Thyroid gland (tissue), 4 donors: Measurements from ENCODE around the gene NXPE4. TPM values are rescaled to one million over a fixed set of nuclear protein-coding genes. Genes with fewer than 3 reads are reported as not detected.
"Not testable (repeated sequence)": the region's sequence is repeated elsewhere in the genome, so short reads cannot be mapped to it uniquely, and the experiment has no call there.

ENCODE experiments used
- DNase-seq, 2 donors: peaks; one replicate each; pipeline ENCODE4 v3.0.0-alpha.2; 2019
- H3K27ac ChIP-seq, 3 donors: fragments of 200-600 bp; sonication (generic); 1 replicate in 2 of 3; 2 replicates in 1 of 3; pipeline ENCODE4 v1.5.1; 2016 to 2019; ENCODE audit warnings: mild to moderate bottlenecking in 1 of 3, moderate library complexity in 1 of 3
- H3K27me3 ChIP-seq: fragments of 200-600 bp; sonication (generic); one replicate; pipeline ENCODE4 v1.5.1; 2019
- H3K36me3 ChIP-seq, 2 donors: fragments of 200-600 bp; sonication (generic); one replicate each; pipeline ENCODE4 v1.5.1; 2016 to 2019
- H3K4me1 ChIP-seq, 2 donors: fragments of 200-600 bp; sonication (generic); one replicate each; pipeline ENCODE4 v1.5.1; 2017 to 2019
- H3K4me3 ChIP-seq, 3 donors: fragments of 200-600 bp; sonication (generic); replicated peaks in 1 of 3; 1 replicate in 2 of 3; 2 replicates in 1 of 3; pipeline ENCODE4 v1.5.1; 2016; ENCODE audit warnings: mild to moderate bottlenecking in 1 of 3
- H3K9me3 ChIP-seq: fragments of 200-600 bp; sonication (generic); one replicate; pipeline ENCODE4 v1.5.1; 2017
- CTCF ChIP-seq, 6 experiments: fragments of 200-600 bp in 3 of 6; fragments of 450-650 bp in 3 of 6; sonication (generic) in 3 of 6; IDR thresholded peaks; one replicate each; pipeline ENCODE4 v1.5.1; 2016 to 2019; ENCODE audit warnings: antibody characterized with exemption in 6 of 6, mild to moderate bottlenecking in 2 of 6, inconsistent platforms in 1 of 6, moderate library complexity in 1 of 6
- POLR2A ChIP-seq, 2 donors: fragments of 450-650 bp; IDR thresholded peaks; one replicate each; pipeline ENCODE4 v1.6.1; 2017; ENCODE audit warnings: antibody characterized with exemption in 2 of 2, mild to moderate bottlenecking in 2 of 2, moderate library complexity in 1 of 2
- WGBS, 2 donors: methylation state at CpG; one replicate each; pipeline ENCODE4 v1.1.5; 2017; 5-methylcytosine and 5-hydroxymethylcytosine counted together
- intact Hi-C: fragments of 100-400 bp; cut with DNase I; formaldehyde crosslinking; loops from one replicate; pipeline ENCODE4 v1.15.1; 2023
- total RNA-seq, 4 donors: library from RNA; depleted of rRNA; stranded (reverse); fragments of >200 nt; gene quantifications; one replicate each; pipeline ENCODE4 v1.2.3, GENCODE V29; 2016

The NXPE4 gene
- not detected for total RNA-seq

- WGBS, 2 donors = 70 to 72% methylated on average over 2 of the region's 2 CpGs
- Histone ChIP-seq H3K27ac (no peak within 1 kb of the TSS), H3K36me3 (no peaks in the 10 kb centered on the region), H3K9me3 (no peaks in the 10 kb centered on the region), H3K4me3 (no peak within 1 kb of the TSS), H3K4me1 (no peaks in the 10 kb centered on the region), H3K27me3 (no peaks in the 10 kb centered on the region)
- TF ChIP-seq CTCF (IDR thresholded peaks at IDR 0.05) (no peak), POLR2A (IDR thresholded peaks at IDR 0.05) (no peak)
- DNase-seq = no peak
- intact Hi-C loops = no loop called here
Observed at GRCh38 chr11:114595571-114595970, at the start of gene NXPE4. Gene NXPE4, minus strand, starts transcription at chr11:114595786. Its CDS starts 1,027 bp downstream, at chr11:114594759.

GRCh38 chr11:114639440-114639839 is 43.9 kb upstream of the NXPE4 start:
- DNase-seq = not testable (repeated sequence)
- WGBS, 2 donors = 97 to 98% methylated on average over 6 of the region's 6 CpGs

DNA sequence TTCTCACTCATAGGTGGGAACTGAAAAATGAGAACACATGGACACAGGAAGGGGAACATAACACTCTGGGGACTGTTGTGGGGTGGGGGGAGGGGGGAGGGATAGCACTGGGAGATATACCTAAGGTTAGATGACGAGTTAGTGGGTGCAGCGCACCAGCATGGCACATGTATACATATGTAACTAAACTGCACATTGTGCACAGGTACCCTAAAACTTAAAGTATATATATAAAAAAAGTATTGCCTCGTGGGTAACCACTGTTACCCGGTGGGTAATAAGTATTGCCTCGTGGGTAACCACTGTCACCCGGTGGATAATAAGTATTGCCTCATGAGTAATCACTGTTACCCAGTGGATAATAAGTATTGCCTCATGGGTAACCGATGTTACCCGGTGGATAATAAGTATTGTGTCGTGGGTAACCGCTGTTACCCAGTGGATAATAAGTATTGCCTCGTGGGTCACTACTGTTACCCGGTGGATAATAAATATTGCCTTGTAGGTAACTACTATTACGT is 35.9 kb upstream of the NXPE4 start:
- H3K27me3 ChIP-seq, H3K4me3 ChIP-seq, DNase-seq, H3K27ac ChIP-seq, H3K4me1 ChIP-seq, H3K9me3 ChIP-seq, intact Hi-C loops, H3K36me3 ChIP-seq: not testable (repeated sequence)
- WGBS, 2 donors = 90 to 95% methylated on average over 13 of the region's 13 CpGs

More at GRCh38 chr11:114639440-114639839, 43.9 kb upstream of the NXPE4 start:
- H3K9me3 ChIP-seq, intact Hi-C loops, H3K27me3 ChIP-seq, H3K36me3 ChIP-seq, H3K4me3 ChIP-seq, H3K4me1 ChIP-seq, H3K27ac ChIP-seq: not testable (repeated sequence)

GRCh38 chr11:114625294-114625693 is 29.7 kb upstream of the NXPE4 start:
- no peaks in the 10 kb centered on the region for H3K4me1 ChIP-seq
- H3K9me3 ChIP-seq = no peaks in the 10 kb centered on the region

DNA sequence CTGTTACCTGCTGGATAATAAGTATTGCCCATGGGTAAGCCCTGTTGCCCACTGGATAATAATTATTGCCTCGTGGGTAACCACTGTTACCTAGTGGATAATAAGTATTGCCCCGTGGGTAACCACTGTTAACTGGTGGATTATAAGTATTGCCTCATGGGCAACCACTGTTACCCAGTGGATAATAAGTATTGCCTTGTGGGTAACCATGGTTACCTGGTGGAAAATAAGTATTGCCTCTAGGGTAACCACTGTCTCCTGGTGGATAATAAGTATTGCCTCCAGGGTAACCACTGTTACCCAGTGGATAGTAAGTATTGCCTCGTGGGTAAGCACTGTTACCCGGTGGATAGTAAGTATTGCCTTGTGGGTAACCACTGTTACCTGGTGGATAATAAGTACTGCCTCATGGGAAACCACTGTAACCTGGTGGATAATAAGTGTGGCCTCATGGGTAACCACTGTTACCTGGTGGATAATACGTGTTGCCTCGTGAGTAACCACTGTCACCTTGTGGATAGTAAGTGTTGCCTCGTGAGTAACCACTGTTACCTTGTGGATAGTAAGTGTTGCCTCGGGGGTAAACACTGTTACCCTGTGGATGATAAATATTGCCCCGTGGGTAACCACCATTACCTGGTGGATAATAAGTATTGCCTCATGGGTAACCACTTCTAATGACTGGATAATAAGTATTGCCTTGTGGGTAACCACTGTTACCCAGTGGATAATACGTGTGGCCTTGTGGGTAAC is 29.0 kb upstream of the NXPE4 start:
- no peak overlapping the region for H3K4me3 ChIP-seq
- no peaks in the 10 kb centered on the region for H3K27me3 ChIP-seq
- no peak for TF ChIP-seq CTCF (IDR thresholded peaks at IDR 0.05)
- TF ChIP-seq POLR2A (IDR thresholded peaks at IDR 0.05) = no peak
- H3K36me3 ChIP-seq = no peaks in the 10 kb centered on the region
- no peak for DNase-seq
- H3K27ac ChIP-seq = no peak overlapping the region
- intact Hi-C loops = no loop called here
- no peaks in the 10 kb centered on the region for H3K9me3 ChIP-seq
- 79 to 82% methylated on average over 9 to 10 of the region's 10 CpGs for WGBS, 2 donors
- H3K4me1 ChIP-seq = no peaks in the 10 kb centered on the region

More at GRCh38 chr11:114625294-114625693, 29.7 kb upstream of the NXPE4 start:
- DNase-seq = no peak
- no peak overlapping the region for H3K27ac ChIP-seq
- no peak overlapping the region for H3K4me3 ChIP-seq
- TF ChIP-seq CTCF (IDR thresholded peaks at IDR 0.05) (no peak), POLR2A (IDR thresholded peaks at IDR 0.05) (no peak)
- intact Hi-C loops = no loop called here
- H3K27me3 ChIP-seq = no peaks in the 10 kb centered on the region
- H3K36me3 ChIP-seq = no peaks in the 10 kb centered on the region
- WGBS, 2 donors = 79 to 89% methylated on average over 7 of the region's 7 CpGs

DNA sequence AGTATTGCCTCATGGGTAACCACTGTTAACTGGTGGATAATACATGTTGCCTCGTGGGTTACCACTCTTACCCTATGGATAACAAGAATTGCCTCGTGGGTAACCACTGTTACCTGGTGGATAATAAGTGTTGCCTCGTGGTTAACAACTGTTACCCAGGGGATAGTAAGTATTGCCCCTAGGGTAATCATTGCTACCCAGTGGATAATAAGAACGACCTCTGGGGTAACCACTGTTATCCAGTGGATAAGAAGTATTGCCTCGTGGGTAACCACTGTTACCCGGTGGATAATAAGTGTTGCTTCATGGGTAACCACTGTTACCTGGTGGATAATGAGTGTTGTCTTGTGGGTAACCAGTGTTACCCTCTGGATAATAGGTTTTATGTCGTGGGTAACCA is 28.1 kb upstream of the NXPE4 start:
- TF ChIP-seq CTCF (IDR thresholded peaks at IDR 0.05) = no peak
- TF ChIP-seq POLR2A (IDR thresholded peaks at IDR 0.05) = no peak
- WGBS, 2 donors = 71 to 73% methylated on average over 7 of the region's 7 CpGs
- H3K36me3 ChIP-seq = no peaks in the 10 kb centered on the region
- intact Hi-C loops = no loop called here
- H3K4me1 ChIP-seq = no peaks in the 10 kb centered on the region
- no peak overlapping the region for H3K27ac ChIP-seq
- no peaks in the 10 kb centered on the region for H3K27me3 ChIP-seq
- no peaks in the 10 kb centered on the region for H3K9me3 ChIP-seq
- no peak overlapping the region for H3K4me3 ChIP-seq
- DNase-seq = no peak
